Measurements from ENCODE around the gene RASGRP2. TPM values are rescaled to one million over a fixed set of nuclear protein-coding genes. Genes with fewer than 3 reads are reported as not detected.
A peak's percentile ranks its signal among the peaks of the same experiment; 100 is the strongest.

The RASGRP2 gene
- total RNA-seq, result not detected in 2 replicates

DNA sequence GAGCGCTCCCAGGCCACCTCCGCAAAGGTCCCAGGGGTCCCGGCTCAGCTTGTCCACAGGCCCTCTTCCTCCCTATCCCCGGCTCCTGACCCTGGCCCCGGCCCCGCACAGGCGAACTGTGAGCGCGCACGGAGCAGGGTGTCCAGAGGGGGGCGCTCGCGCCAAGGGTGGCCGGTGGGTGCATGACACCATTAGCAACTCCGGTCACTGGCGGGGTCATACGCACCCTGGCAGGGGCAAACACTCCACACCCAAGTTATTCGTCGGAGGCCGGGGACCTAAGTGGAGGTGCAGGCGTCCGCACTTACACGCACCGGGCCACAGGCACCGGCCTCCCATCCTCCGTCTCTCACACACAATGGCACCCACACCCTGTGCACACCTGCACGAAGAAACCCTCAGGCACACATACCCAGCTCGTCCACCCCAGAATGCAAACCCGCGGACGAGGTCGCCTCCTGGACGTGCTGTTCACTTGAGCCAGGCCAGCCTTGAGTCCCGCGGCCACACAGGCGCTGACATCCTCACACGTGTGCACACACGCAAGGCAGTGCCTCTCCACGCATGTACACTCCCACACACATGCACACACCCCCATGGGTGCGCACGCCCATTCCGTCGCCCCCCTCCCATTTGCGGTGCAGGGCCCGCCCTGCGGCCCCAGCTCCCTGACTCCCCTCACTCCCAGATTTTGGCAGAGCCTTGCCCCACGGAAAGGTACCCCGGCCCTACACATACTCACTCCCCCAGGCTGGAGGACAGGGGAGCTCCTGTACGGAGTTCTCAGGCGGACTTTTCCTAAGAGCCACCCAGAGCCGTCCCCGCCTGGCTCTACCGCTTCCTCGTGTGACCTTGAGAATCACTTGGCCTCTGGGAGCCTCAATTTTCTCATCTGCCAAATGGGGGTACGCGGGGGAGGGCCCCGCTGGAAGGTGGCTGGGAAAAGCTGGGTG is at the start of gene RASGRP2:
TSS of gene RASGRP2 (minus strand) at position 552 of the 953 bp plus-strand sequence. CDS start 1,276 bp downstream, outside the sequence.
- peak within 1 kb of the TSS; percentile 11 for H3K4me3 ChIP-seq (ENCODE audit: low read depth, low read length)
- DNase-seq (ENCODE audit: low read depth), result no peak

DNA sequence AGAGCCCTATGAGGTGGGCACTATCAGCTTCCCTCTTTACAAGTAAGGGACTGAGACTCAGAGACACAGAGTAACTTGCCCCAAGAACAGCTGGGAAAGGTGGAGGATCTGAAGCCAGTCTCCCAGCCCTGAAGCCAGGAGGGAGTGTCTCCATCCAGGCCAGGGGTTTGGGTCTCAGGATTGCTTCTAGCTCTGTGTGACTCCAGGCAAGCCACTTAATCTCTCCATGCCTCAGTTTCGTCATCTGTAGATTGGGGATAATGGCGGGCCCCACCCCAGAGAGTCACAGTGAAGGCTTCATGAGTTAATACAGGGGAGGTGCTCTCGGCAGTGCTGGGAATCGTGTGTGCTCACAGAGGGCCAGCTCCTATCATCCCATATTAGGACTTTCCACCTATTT is 48.5 kb upstream of the RASGRP2 start:
- TF ChIP-seq, protein P1, sequence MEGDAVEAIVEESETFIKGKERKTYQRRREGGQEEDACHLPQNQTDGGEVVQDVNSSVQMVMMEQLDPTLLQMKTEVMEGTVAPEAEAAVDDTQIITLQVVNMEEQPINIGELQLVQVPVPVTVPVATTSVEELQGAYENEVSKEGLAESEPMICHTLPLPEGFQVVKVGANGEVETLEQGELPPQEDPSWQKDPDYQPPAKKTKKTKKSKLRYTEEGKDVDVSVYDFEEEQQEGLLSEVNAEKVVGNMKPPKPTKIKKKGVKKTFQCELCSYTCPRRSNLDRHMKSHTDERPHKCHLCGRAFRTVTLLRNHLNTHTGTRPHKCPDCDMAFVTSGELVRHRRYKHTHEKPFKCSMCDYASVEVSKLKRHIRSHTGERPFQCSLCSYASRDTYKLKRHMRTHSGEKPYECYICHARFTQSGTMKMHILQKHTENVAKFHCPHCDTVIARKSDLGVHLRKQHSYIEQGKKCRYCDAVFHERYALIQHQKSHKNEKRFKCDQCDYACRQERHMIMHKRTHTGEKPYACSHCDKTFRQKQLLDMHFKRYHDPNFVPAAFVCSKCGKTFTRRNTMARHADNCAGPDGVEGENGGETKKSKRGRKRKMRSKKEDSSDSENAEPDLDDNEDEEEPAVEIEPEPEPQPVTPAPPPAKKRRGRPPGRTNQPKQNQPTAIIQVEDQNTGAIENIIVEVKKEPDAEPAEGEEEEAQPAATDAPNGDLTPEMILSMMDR (conservative IDR thresholded peaks at IDR 0.05; ENCODE audit: low read depth, low read length), result no peak
- no peak overlapping the region for H3K4me3 ChIP-seq (ENCODE audit: low read depth, low read length)
- no peak for DNase-seq (ENCODE audit: low read depth)

More for the DNA sequence above, at the start of gene RASGRP2:
- TF ChIP-seq, protein P1 (conservative IDR thresholded peaks at IDR 0.05; ENCODE audit: low read depth, low read length), result peak; percentile 67

DNA sequence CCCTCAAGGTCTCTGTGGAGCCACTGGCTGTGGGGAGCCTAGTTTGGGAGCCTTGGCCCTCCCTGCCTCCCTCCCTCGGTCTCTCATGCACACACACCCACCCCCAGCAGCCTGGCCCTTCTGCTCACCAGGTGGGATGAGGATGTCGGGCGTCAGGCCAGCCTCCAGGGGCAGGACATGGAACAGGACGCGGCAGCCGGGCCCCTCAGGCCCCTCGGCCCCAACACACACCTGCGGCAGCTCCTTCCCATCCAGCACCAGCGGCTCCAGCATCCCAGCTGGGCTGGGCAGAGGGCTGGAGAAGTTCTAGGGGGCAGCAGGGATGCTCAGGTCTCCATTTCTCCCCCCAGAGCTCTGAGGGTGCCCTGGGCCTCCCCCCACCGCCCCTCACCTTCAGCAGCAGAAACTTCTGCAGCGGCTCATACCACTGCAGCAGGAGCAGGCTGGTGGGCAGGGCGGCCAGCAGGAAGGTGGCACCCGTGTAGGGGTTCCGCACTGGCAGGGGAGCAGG is 47.9 kb upstream of the RASGRP2 start:
- TF ChIP-seq, protein P1 (conservative IDR thresholded peaks at IDR 0.05; ENCODE audit: low read depth, low read length), result no peak
- no peak for DNase-seq (ENCODE audit: low read depth)

DNA sequence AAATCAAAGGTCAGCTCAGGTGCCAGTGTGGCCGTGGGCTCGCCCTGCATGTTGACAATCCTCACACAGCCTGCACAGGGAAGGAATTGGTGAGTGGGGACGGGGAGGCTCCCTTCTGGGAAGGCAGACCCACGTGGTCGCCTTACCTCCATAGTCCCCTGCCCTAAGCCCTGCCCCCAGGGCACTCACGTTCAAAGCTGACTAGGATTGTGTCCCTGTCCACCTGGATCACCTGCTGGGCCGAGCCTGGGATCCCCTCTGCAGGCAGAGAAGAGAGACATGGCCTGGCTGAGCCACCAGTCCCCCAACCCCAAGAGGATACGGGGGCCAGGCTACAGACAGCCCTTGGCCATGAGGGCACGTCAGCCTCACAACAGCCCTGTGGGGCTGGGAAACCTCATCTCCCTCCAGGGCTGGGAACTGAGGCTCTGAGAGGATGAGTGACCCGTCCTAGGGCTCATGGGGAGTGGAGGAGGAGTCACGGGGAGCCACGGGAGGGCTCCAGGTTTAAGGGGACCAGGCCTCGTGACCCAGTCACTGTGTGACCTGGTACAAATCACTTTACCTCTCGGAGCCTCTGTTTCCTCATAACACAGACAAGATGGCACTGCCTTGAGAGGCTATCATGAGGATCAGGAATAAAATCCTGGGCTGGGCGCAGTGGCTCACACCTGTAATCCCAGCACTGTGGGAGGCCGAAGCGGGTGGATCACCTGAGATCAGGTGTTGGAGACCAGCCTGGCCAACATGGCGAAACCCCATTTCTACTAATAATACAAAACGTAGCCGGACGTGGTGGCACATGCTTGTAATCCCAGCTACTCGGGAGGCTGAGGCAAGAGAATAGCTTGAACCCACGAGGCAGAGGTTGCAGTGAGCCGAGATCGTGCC is 46.5 kb upstream of the RASGRP2 start:
- TF ChIP-seq, protein P1 (conservative IDR thresholded peaks at IDR 0.05; ENCODE audit: low read depth, low read length), result no peak
- no peak for DNase-seq (ENCODE audit: low read depth)
- H3K4me3 ChIP-seq (ENCODE audit: low read depth, low read length), result no peak overlapping the region

More for the DNA sequence above, 47.9 kb upstream of the RASGRP2 start:
- H3K4me3 ChIP-seq (ENCODE audit: low read depth, low read length), result no peak overlapping the region

DNA sequence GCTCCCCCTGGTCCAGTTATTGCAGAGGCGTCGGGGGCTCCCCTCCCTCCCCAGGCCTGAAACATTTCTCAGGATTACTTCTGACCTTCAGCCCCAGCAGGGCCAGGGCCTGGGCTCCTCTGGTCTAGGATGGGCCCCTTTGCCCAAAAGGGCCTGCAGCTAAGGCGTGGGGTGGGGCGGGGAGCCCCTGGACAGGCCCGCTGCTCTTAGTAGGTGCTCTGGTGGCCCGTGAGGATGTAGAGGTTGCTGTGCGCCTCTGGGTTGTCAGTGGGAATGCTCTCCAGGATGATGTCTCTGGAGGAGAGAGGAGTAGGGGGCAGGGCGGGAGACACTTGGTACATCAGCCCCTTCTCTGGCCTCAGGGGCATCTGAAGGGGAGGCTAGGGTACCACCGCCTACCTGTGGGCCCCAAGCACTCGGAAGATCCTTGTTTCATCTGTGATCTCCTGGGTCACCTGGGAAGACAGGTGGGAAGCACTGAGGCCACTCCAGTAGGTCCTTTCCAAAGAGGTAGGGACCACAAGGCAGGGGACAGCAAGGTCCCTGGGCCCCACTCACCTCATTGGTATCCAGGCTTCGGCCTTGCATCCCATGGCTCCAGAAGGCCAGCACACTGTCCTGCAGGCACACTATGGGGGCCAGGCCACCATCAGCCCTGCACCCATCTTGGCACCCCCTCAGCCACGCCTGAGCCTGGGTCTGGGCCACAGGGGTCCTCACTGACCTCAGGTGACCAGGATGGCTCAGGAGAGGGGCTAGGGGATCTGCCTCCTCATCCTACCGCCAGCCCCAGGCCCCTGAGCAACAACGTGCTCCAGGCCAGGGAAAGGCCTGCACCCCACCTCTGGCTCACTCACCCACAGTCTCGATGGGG is 45.6 kb upstream of the RASGRP2 start:
- no peak overlapping the region for H3K4me3 ChIP-seq (ENCODE audit: low read depth, low read length)
- no peak for DNase-seq (ENCODE audit: low read depth)
- TF ChIP-seq, protein P1 (conservative IDR thresholded peaks at IDR 0.05; ENCODE audit: low read depth, low read length), result no peak

All from epithelial cell of proximal tubule (primary cell).